DND-41 (cell line): ENCODE results near the gene PAFAH1B1.

ENCODE experiments used
- ATAC-seq: fragments of 200-7000 bp; cut with Tn5 transposase; 3 replicates; pipeline ENCODE4 v1.9.1; 2021; ENCODE audit warnings: low read depth; ENCODE audit not compliant: insufficient read depth
- DNase-seq: peaks from one replicate; pipeline ENCODE4 v3.0.0-alpha.2; 2020
- H2AFZ ChIP-seq: 2 replicates; pipeline ENCODE4 v1.6.0; 2012; ENCODE audit warnings: low read depth, low read length
- H3K27ac ChIP-seq: 2 replicates; pipeline ENCODE4 v1.5.1; 2012; ENCODE audit warnings: low read length, inconsistent platforms
- H3K27me3 ChIP-seq: fragments of 200-600 bp; sonication (generic); 2 replicates; pipeline ENCODE4 v1.6.0; 2012; ENCODE audit warnings: low read length, mild to moderate bottlenecking, inconsistent platforms; ENCODE audit not compliant: insufficient read depth, poor library complexity
- H3K36me3 ChIP-seq: 2 replicates; pipeline ENCODE4 v1.5.1; 2012; ENCODE audit warnings: low read length, inconsistent platforms; ENCODE audit not compliant: insufficient read depth
- H3K4me1 ChIP-seq: 2 replicates; pipeline ENCODE4 v1.5.1; 2012; ENCODE audit warnings: mild to moderate bottlenecking, low read length; ENCODE audit not compliant: insufficient read depth
- H3K4me2 ChIP-seq: 2 replicates; pipeline ENCODE4 v1.6.0; 2012; ENCODE audit warnings: mild to moderate bottlenecking, moderate library complexity, low read length, inconsistent platforms; ENCODE audit not compliant: insufficient read depth
- H3K4me3 ChIP-seq, 2 experiments: fragments of 200-600 bp in 1 of 2; shearing (Covaris generic) in 1 of 2; 2 replicates each; pipeline ENCODE4 v1.5.1; 2012 to 2016; ENCODE audit warnings: inconsistent platforms in 2 of 2, low read length in 2 of 2, mild to moderate bottlenecking in 2 of 2, low read depth in 1 of 2, moderate library complexity in 1 of 2
- H3K79me2 ChIP-seq: 2 replicates; pipeline ENCODE4 v1.6.0; 2012; ENCODE audit warnings: low read length, inconsistent platforms; ENCODE audit not compliant: insufficient read depth
- H3K9ac ChIP-seq: 2 replicates; pipeline ENCODE4 v1.6.0; 2012; ENCODE audit warnings: low read depth, mild to moderate bottlenecking, inconsistent platforms, low read length, moderate library complexity
- H3K9me3 ChIP-seq: 2 replicates; pipeline ENCODE4 v1.5.1; 2012; ENCODE audit warnings: low read length, moderate library complexity, mild to moderate bottlenecking, inconsistent platforms; ENCODE audit not compliant: insufficient read depth, severe bottlenecking
- H4K20me1 ChIP-seq: 2 replicates; pipeline ENCODE4 v1.6.0; 2012; ENCODE audit warnings: low read length; ENCODE audit not compliant: insufficient read depth
- EZH2 ChIP-seq: IDR thresholded peaks from 3 replicates; pipeline ENCODE4 v1.6.1; 2012; ENCODE audit warnings: borderline replicate concordance, low read depth, mild to moderate bottlenecking, moderate library complexity, low read length, inconsistent platforms; ENCODE audit not compliant: severe bottlenecking
- TF ChIP-seq, protein P1 (sequence below): IDR thresholded peaks from 2 replicates; pipeline ENCODE4 v1.5.1; 2012; ENCODE audit warnings: borderline replicate concordance, low read length, moderate library complexity, mild to moderate bottlenecking; ENCODE audit not compliant: poor library complexity, severe bottlenecking; ENCODE audit errors: extremely low read depth

Gene PAFAH1B1

DNA sequence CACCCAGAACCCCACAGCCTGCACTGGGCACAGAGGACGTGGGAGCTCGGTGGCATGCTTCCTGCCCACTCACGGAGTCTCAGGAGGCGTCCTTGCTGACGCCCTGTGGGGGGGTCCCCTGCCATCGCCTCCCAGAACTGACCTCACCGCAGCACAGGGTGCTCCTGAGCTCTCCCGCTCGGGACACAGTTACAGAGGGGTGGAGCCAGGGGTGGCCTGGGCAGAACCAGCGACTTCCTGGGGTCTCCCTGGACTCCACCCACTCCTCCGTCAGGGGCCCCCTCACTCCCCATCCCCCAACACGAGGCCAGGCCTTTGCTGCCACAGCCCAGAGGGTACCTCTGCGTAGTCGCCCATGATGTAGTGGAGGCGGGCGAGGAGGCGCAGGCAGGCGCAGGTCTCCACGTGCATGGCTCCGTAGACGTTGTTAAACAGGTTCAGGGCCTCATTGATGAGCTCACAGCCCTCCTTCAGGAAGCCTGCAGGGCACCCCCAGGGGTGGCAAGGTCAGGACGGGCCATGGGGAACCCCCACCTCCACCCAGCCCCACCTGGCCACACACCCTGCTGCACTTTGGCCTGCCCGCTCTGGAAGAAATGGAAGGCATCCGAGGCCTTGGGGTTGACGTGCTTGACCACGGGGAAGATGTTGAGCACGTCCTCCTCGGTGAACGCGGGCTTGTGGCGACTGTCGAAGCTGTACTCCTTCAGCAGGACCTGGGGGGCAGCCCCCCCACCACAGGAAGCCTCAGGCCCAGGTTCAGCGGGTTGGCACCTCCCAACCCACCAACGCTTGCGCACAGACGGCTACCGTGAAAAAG lies 100.3 kb downstream of the PAFAH1B1 start:
- H3K4me3 ChIP-seq: no peak overlapping the region
- H3K27me3 ChIP-seq: no peaks in the 10 kb centered on the region
- H3K27ac ChIP-seq: no peak overlapping the region
- no peak overlapping the region for H2AFZ ChIP-seq
- H3K9me3 ChIP-seq: no peaks in the 10 kb centered on the region
- H3K4me2 ChIP-seq: no peak overlapping the region
- no peaks in the 10 kb centered on the region for H3K79me2 ChIP-seq
- H3K36me3 ChIP-seq: peaks cover 82% of the 10 kb centered on the region
- peaks cover 36% of the 10 kb centered on the region for H4K20me1 ChIP-seq
- ATAC-seq: no peak
- H3K4me1 ChIP-seq: no peaks in the 10 kb centered on the region
- TF ChIP-seq, protein P1, sequence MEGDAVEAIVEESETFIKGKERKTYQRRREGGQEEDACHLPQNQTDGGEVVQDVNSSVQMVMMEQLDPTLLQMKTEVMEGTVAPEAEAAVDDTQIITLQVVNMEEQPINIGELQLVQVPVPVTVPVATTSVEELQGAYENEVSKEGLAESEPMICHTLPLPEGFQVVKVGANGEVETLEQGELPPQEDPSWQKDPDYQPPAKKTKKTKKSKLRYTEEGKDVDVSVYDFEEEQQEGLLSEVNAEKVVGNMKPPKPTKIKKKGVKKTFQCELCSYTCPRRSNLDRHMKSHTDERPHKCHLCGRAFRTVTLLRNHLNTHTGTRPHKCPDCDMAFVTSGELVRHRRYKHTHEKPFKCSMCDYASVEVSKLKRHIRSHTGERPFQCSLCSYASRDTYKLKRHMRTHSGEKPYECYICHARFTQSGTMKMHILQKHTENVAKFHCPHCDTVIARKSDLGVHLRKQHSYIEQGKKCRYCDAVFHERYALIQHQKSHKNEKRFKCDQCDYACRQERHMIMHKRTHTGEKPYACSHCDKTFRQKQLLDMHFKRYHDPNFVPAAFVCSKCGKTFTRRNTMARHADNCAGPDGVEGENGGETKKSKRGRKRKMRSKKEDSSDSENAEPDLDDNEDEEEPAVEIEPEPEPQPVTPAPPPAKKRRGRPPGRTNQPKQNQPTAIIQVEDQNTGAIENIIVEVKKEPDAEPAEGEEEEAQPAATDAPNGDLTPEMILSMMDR: no peak
- no peak for TF ChIP-seq EZH2
- no peak overlapping the region for H3K9ac ChIP-seq
- DNase-seq: no peak

DNA sequence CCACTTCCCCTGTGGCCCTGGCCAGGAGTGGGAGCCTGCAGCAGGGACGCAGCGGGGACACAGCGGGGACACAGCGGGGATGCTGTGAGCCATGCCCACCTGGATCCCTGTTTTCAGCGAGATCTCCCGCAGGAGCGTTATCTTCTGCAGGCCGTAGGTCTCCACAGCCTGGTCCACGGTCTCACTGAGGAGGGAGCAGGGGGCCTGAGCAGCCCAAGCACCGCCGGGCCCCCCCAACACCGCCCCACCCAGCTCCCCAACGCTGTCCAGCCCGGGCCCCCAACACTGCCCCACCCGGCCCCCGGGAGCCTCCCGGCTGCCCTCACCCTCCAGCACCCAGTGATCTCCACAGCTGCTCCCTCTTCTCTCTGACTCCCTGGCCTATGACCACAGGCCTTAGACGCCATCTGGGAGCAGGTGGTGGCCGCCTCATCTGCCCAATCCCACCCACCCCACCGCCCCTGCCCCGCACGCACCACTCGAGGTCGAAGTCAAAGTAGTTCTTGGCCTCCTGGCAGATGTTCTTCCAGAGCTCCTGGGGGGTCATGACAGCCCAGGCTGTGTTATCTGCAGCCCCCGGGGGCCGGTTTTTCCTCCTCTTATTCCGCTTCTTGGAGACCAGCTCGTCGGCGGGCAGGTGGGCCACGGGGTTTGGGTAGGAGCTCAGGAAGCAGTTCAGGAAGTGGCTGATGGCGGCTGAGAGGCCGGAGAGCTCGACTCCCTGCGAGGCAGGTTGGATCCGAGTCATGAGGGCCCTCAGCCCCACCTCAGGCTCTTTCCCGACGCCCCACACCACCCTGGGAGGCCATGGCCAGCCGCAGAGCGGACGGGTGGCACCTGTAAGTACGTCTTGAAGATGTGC lies 101.2 kb downstream of the PAFAH1B1 start:
- TF ChIP-seq, protein P1: no peak
- TF ChIP-seq EZH2: no peak
- DNase-seq: no peak
- H2AFZ ChIP-seq: no peak overlapping the region
- no peak overlapping the region for H3K4me3 ChIP-seq
- no peaks in the 10 kb centered on the region for H3K4me1 ChIP-seq
- no peaks in the 10 kb centered on the region for H3K79me2 ChIP-seq
- ATAC-seq: no peak
- H3K9ac ChIP-seq: no peak overlapping the region
- peaks cover 80% of the 10 kb centered on the region for H3K36me3 ChIP-seq
- H3K27me3 ChIP-seq: no peaks in the 10 kb centered on the region
- H3K27ac ChIP-seq: no peak overlapping the region
- H4K20me1 ChIP-seq: peaks cover 36% of the 10 kb centered on the region
- H3K4me2 ChIP-seq: no peak overlapping the region
- no peaks in the 10 kb centered on the region for H3K9me3 ChIP-seq

DNA sequence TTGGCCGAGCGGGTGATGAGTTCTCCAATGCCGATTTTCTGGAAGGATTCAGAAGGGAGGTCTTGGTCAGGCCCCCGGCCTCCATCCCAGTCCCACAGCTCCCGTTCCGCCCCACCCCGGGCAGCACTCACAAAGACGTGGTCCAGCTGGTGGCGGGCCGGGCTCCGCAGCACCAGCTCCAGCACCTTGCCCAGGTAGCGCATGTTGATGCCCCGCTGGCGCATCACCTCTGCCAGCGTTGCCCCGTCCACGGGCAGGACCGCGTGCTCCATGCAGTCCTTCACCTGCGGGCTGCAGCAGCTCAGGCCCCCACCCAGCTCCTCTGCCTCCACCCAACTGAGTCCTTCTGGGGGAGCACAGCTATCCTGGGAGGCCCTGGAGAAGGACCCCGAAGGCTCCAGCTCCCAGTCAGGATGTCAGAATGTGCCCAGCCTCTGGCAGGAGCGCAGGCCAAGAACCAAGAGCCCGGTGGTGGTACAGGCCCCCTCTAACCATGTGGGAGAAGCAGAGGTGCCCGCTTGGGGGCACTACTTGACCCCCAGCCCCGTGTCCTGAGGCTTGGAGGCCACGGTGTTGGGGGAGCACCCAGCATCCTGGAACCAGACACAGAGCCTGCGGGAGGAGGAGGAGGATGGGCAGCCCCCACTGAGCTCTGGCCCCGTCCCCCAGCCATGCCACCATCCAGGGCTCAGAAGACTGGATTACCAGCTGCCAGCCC lies 101.9 kb downstream of the PAFAH1B1 start:
- peak; percentile 3 for DNase-seq
- Histone ChIP-seq H3K4me2 (no peak overlapping the region), H3K27ac (no peak overlapping the region), H4K20me1 (peaks cover 38% of the 10 kb centered on the region), H3K27me3 (no peaks in the 10 kb centered on the region), H3K4me3 (no peak overlapping the region), H3K79me2 (no peaks in the 10 kb centered on the region), H3K4me1 (no peaks in the 10 kb centered on the region), H3K36me3 (peaks cover 85% of the 10 kb centered on the region), H3K9ac (no peak overlapping the region), H2AFZ (no peak overlapping the region), H3K9me3 (no peaks in the 10 kb centered on the region)
- no peak for ATAC-seq
- TF ChIP-seq, protein P1: no peak
- no peak for TF ChIP-seq EZH2
